Measurements from ENCODE around the gene FRYL.
"Not testable (repeated sequence)": the region's sequence is repeated elsewhere in the genome, so short reads cannot be mapped to it uniquely, and the experiment has no call there.

FRYL gene

DNA sequence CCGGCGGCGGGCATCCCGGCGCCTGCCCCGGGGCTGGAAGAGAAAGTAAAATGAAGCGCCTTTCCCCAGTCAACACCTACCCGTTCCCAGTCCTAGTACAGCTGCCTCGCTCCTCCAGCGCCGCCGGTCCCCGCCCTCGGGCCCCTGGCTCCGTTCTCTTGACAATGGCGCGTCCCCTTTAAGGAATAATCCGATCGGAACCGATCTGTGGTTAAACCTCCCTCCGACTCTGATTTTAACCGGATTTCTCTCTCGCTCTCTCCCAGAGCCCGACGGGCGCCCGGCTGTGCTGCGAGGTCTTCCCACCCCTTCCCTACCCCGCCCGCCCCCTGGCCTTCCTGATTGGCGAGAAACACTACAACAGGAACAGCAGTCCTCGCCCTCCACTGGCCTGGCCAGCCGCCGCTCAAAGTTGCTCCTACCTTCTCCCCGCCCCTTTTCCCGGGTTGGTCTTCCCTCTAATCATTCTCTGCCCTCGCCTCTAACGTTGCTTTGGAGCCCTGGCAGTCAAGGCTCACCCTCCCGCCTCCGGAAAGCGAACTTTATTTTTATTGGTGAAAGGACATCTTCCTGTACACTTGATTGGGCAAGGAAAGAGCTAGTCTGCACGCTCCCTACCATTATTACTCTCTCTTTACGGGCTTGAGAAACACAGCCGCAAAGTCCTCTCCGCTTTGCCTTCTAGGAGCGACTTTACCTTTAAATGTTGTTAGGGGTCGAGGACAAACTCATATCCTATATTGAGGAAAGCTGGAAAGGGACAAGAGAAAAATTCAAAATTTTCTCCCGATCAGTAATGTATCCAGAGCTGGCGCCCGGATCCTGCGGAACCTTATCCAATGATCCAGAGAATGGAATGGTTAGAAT is at the start of gene FRYL:
FRYL (minus strand) TSS at position 282 of the 867 bp plus-strand sequence. CDS start 145,869 bp downstream, outside the sequence.
- DNase-seq (ENCODE audit: low read depth): peak; percentile 100
- peak within 1 kb of the TSS; percentile 95 for H3K4me3 ChIP-seq (replicated peaks; ENCODE audit: low read depth, low read length)
- TF ChIP-seq, protein P1, sequence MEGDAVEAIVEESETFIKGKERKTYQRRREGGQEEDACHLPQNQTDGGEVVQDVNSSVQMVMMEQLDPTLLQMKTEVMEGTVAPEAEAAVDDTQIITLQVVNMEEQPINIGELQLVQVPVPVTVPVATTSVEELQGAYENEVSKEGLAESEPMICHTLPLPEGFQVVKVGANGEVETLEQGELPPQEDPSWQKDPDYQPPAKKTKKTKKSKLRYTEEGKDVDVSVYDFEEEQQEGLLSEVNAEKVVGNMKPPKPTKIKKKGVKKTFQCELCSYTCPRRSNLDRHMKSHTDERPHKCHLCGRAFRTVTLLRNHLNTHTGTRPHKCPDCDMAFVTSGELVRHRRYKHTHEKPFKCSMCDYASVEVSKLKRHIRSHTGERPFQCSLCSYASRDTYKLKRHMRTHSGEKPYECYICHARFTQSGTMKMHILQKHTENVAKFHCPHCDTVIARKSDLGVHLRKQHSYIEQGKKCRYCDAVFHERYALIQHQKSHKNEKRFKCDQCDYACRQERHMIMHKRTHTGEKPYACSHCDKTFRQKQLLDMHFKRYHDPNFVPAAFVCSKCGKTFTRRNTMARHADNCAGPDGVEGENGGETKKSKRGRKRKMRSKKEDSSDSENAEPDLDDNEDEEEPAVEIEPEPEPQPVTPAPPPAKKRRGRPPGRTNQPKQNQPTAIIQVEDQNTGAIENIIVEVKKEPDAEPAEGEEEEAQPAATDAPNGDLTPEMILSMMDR (IDR thresholded peaks at IDR 0.05; ENCODE audit: low read length, missing control alignments): no peak

DNA sequence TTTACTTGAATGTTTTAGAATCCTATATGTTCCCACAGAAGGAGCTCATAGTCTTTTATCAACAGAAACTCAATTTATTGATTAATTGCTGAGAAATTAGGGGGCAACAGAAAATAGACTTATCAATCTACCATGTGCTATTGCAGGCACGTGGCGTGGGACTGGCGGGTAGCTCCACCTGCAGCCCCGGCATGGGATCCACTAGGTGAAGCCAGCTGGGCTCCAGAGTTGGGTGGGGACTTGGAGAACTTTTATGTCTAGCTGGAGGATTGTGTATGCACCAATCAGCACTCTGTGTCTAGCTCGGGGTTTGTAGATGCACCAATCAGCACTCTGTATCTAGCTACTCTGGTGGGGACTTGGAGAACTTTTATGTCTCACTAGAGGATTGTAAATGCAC is 47.5 kb upstream of the FRYL start:
- no peak overlapping the region for H3K4me3 ChIP-seq (replicated peaks; ENCODE audit: low read depth, low read length)
- no peak for DNase-seq (ENCODE audit: low read depth)
- TF ChIP-seq, protein P1 (IDR thresholded peaks at IDR 0.05; ENCODE audit: low read length, missing control alignments): no peak

DNA sequence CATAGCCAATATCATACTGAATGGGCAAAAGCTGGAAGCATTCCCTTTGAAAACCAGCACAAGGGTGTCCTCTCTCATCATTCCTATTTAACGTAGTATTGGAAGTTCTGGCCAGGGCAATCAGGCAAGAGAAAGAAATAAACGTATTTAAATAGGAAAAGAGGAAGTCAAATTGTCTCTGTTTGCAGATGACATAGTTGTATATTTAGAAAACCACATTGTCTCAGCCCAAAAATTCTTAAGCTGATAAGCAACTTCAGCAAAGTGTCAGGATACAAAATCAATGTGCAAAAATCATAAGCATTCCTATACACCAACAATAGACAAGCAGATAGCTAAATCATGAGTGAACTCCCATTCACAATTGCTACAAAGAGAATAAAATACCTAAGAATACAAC is 41.4 kb upstream of the FRYL start:
- H3K4me3 ChIP-seq (replicated peaks; ENCODE audit: low read depth, low read length); DNase-seq (ENCODE audit: low read depth): not testable (repeated sequence)

DNA sequence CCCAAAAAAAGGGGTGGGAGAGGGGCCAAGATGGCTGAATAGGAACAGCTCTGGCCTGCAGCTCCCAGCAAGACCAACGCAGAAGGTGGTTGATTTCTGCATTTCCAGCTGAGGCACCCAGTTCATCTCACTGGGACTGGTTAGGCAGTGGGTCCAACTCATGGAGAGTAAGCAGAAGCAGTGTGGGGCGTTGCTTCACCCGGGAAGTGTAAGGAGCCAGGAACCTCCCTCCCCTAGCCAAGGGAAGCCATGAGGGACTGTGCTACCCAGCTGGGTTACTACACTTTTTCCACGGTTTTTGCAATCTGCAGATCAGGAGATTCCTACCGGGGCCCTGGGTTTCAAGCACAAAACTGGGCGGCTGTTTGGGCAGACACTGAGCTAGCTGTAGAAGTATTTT is 36.9 kb upstream of the FRYL start:
- TF ChIP-seq, protein P1 (IDR thresholded peaks at IDR 0.05; ENCODE audit: low read length, missing control alignments): no peak
- DNase-seq (ENCODE audit: low read depth): no peak
- no peak overlapping the region for H3K4me3 ChIP-seq (replicated peaks; ENCODE audit: low read depth, low read length)

DNA sequence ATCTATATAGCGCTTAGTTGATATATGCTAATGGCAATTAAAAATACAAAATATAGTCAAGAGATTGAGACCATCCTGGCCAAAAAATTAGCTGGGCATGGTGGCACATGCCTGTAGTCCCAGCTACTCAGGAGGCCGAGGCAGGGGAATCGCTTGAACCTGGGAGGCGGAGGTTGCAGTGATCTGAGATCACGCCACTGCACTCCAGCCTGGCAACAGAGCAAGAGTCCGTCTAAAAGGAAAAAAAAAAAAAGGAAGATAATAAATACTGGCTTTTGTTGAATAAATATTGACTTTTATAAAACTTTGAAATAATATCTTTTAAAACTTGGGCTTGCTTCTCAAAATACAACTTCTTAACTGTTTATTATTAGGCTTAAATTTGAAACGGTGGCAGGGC is 36.2 kb upstream of the FRYL start:
- not testable (repeated sequence) for H3K4me3 ChIP-seq (replicated peaks; ENCODE audit: low read depth, low read length); DNase-seq (ENCODE audit: low read depth)

DNA sequence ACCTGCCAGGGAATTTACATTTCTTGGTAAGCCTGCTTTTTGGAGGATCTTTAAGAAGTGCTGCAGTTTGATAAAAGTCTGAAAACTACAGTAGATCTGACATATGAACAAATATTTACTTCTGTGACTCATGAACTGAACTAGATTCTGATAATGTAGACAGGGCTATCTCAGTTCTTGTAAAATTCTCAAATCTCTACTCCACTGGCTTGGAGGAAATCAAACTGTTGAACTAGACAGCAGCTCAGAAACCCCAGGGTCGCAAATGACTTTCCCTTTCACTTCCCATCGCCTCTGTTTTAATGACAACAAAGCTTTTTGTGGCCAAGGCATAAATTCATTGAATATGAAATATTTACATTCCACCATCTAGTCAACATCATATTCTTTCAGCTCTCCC is 35.4 kb upstream of the FRYL start:
- H3K4me3 ChIP-seq (replicated peaks; ENCODE audit: low read depth, low read length): no peak overlapping the region
- TF ChIP-seq, protein P1 (IDR thresholded peaks at IDR 0.05; ENCODE audit: low read length, missing control alignments): no peak
- DNase-seq (ENCODE audit: low read depth): no peak

DNA sequence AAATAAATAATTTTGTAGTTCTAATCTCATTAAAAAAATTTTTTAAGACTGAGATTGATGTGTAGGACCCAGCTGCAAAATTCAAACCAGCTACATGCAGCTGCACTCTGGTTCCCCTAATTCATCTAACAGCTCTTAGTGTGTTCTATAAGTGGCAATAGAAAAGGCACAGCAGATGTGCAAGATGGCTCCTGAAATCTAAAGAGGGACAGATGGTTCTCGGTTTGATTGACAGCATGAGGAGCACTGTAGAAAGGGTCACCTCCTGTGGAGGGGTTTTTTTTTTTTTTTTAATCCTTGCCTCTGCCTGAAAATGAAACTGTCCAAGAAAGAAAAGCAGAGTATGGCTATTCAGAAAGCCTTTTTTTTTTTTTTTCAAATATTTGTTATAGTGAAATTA is 33.9 kb upstream of the FRYL start:
- no peak for DNase-seq (ENCODE audit: low read depth)
- H3K4me3 ChIP-seq (replicated peaks; ENCODE audit: low read depth, low read length): no peak overlapping the region
- TF ChIP-seq, protein P1 (IDR thresholded peaks at IDR 0.05; ENCODE audit: low read length, missing control alignments): no peak

DNA sequence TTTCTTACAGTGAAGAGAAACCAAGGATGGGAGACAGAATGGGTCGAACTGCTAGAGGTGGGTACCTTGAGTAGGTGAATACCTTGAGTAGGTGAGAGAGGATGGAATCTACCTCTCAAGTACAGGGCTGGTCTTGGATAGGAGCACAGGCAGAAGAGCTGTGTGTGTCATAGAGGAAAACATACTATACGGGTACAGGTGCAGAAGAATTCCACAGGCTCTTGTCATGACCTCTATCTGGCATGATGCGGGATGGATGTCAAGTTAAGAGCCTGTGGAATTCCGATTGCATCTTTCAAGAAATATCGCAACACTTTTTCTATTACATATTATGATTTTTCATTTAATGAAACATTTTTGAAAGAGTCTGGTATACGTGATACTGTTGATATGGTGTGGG is 32.8 kb upstream of the FRYL start:
- no peak overlapping the region for H3K4me3 ChIP-seq (replicated peaks; ENCODE audit: low read depth, low read length)
- DNase-seq (ENCODE audit: low read depth): no peak
- TF ChIP-seq, protein P1 (IDR thresholded peaks at IDR 0.05; ENCODE audit: low read length, missing control alignments): no peak

Data from fibroblast of pulmonary artery (primary cell).